Kidney epithelial cell (primary cell): ENCODE results near the gene LGI4. TPM values are rescaled to one million over a fixed set of nuclear protein-coding genes. Genes with fewer than 3 reads are reported as not detected.
A peak's percentile ranks its signal among the peaks of the same experiment; 100 is the strongest.

Source experiments
- DNase-seq: peaks from one replicate; pipeline ENCODE4 v3.0.0-alpha.2; 2010; ENCODE audit warnings: low read depth
- H3K27me3 ChIP-seq: 2 replicates; pipeline ENCODE4 v1.6.0; 2011; ENCODE audit warnings: low read length; ENCODE audit not compliant: control insufficient read depth, insufficient read depth
- H3K36me3 ChIP-seq: 2 replicates; pipeline ENCODE4 v1.5.1; 2011; ENCODE audit warnings: low read length; ENCODE audit not compliant: control insufficient read depth, insufficient read depth
- H3K4me3 ChIP-seq: 2 replicates; pipeline ENCODE4 v1.5.1; 2011; ENCODE audit warnings: low read depth, mild to moderate bottlenecking, control low read depth, low read length
- total RNA-seq: library from RNA; depleted of rRNA; stranded (reverse); fragments of >200 nt; gene quantifications from 2 replicates; pipeline ENCODE4 v1.2.3, GENCODE V29; 2015
- TF ChIP-seq, protein P1 (sequence below): IDR thresholded peaks from 2 replicates; pipeline ENCODE4 v1.5.1; 2011; ENCODE audit warnings: mild to moderate bottlenecking, moderate library complexity, low read length, control low read depth, inconsistent platforms; ENCODE audit not compliant: insufficient read depth, poor library complexity, severe bottlenecking

Gene LGI4
- total RNA-seq, 1 donor from 2014 or later: not detected

DNA sequence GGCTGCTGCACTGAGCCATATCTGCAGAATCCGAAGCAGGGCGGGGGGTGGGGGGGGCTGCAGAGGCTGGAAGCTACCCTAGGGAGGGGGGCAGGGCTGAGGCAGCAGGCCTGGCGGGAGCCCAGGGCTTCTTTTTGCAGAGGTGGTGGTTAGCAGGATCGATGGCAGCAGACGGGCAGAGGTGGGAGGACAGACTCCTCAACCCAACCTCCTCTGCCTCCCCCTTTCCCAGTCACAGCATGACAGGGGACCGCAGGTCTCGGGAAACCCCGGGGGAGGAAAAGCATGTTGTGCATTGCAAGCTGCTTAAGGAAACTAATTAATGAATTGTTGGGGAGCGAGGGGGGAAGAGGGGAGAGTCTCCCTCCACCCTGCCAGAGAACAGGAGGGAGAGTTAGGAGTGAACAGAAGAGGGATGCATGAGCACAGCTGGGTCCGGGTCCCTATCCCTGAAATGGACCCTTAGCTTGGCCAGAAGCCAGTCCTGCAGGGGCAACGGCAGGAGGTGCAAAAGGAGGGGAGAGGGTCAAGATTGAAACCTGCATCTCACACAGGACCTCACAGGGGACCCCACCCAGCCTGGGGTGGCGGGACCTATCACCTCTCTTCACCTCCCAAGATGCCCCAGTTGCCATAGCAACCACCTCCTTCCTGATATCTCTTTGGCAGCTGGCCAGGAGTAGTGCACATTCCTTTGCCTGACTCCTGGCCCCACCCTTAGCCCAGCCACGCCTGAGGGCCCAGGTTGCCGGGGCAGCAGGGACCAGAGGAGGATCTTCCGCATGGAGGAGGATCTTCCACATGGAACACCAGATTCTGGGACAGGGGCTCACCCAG lies 10.0 kb upstream of the LGI4 start:
- no peak for DNase-seq
- TF ChIP-seq, protein P1, sequence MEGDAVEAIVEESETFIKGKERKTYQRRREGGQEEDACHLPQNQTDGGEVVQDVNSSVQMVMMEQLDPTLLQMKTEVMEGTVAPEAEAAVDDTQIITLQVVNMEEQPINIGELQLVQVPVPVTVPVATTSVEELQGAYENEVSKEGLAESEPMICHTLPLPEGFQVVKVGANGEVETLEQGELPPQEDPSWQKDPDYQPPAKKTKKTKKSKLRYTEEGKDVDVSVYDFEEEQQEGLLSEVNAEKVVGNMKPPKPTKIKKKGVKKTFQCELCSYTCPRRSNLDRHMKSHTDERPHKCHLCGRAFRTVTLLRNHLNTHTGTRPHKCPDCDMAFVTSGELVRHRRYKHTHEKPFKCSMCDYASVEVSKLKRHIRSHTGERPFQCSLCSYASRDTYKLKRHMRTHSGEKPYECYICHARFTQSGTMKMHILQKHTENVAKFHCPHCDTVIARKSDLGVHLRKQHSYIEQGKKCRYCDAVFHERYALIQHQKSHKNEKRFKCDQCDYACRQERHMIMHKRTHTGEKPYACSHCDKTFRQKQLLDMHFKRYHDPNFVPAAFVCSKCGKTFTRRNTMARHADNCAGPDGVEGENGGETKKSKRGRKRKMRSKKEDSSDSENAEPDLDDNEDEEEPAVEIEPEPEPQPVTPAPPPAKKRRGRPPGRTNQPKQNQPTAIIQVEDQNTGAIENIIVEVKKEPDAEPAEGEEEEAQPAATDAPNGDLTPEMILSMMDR: no peak
- peaks cover 46% of the 10 kb centered on the region for H3K27me3 ChIP-seq
- no peaks in the 10 kb centered on the region for H3K36me3 ChIP-seq
- no peak overlapping the region for H3K4me3 ChIP-seq

DNA sequence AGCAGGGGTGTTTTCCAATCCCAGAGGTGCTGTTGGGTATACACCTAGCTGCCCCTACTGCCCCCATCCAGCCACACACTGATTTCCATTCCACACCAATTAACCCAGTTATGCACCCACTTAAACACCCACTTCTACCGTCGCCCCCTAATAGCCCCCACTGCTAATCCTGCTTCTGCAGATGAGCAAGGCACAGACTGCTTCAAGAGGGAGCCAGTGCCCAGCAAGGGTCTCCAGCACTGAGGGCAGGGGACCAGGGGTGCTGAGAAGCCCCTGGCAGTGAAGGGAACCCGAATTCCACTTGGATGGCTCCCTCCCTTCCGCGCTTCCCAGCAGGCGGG lies 9.4 kb upstream of the LGI4 start:
- no peak overlapping the region for H3K4me3 ChIP-seq
- no peak for DNase-seq
- TF ChIP-seq, protein P1: no peak
- H3K36me3 ChIP-seq: no peaks in the 10 kb centered on the region
- H3K27me3 ChIP-seq: peaks cover 52% of the 10 kb centered on the region

DNA sequence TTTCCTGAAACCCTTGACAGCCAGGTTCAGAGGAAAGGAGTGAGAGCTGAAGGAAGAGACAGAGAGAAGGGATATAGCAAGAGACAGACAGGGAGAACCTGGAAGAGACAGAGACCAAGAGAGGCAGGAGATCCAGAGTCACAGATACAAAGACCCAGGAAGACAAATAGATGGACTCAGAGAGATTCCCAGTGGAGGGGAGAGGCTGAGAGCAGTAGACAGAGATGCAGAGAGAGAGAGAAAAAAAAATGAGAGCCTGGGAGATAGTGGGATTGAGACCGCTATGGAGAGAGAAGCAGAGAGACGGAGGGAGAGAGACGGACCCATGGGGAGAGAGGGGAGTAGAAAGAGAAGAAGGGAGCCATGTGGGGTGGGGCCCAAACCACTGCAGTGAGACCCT lies 9.0 kb upstream of the LGI4 start:
- H3K4me3 ChIP-seq: no peak overlapping the region
- no peak for DNase-seq
- peaks cover 55% of the 10 kb centered on the region for H3K27me3 ChIP-seq
- no peaks in the 10 kb centered on the region for H3K36me3 ChIP-seq
- TF ChIP-seq, protein P1: no peak

DNA sequence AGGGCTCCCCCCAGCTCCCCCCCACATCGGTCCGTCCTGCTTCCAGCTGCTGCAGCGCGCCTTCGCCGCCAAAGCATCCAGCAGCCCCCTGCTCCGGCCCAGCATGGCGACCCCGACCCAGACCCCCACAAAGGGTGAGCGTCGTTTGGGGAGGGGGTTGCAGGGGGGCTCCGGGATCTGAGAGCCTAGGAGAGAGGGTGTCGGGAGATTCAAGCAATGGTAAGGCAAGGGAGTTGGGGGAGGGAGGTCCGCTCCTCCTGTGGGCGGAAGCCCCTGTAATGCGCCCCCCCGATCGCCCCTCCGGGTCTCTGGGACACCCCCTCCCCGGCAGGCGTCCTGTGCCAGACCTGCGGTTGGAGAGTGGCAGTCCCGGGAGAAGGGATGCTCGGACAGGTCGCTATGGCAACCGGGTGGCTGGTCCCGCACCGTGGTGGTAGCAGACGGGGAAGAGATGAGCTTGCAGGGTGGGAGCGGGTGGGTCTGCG lies 8.4 kb upstream of the LGI4 start, which contains the start of gene FXYD7:
FXYD7 (plus strand) TSS at position 25 of the 485 bp plus-strand sequence; CDS start at position 104, 79 bp downstream.
- Histone ChIP-seq H3K36me3 (no peaks in the 10 kb centered on the region), H3K4me3 (no peak within 1 kb of the TSS), H3K27me3 (peaks cover 60% of the 10 kb centered on the region)
- TF ChIP-seq, protein P1: no peak
- no peak for DNase-seq

DNA sequence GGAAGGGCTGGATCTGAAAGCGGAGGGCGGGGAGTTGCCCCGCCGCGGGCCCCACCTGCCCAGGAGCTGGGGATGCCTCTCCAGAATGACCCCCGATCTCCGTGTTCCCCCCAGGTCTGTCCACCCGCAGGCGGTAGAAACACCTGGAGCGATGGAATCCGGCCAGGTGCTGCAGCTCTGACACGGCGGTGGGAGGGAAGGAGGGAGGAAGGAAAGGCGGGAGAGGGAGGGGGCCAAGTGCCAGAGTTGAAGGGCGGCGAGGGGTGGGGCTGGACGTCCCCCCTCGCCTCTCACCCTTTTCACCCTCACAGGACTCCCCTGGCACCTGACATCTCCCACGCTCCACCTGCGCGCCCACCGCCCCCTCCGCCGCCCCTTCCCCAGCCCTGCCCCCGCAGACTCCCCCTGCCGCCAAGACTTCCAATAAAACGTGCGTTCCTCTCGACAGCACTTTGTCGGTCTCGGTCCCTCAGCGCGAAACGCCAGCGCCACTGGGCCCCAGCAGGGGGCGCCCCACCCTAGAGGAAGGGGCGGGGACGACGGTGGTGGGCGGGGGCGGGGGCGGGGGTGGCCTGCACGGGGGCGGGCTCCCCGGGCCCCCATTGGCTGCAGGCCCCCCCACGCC lies 7.9 kb upstream of the LGI4 start:
- Histone ChIP-seq H3K27me3 (peaks cover 66% of the 10 kb centered on the region), H3K4me3 (no peak overlapping the region), H3K36me3 (no peaks in the 10 kb centered on the region)
- no peak for DNase-seq
- TF ChIP-seq, protein P1: peak; percentile 65
